ENCODE results near the gene PDE2A.

PDE2A gene

DNA sequence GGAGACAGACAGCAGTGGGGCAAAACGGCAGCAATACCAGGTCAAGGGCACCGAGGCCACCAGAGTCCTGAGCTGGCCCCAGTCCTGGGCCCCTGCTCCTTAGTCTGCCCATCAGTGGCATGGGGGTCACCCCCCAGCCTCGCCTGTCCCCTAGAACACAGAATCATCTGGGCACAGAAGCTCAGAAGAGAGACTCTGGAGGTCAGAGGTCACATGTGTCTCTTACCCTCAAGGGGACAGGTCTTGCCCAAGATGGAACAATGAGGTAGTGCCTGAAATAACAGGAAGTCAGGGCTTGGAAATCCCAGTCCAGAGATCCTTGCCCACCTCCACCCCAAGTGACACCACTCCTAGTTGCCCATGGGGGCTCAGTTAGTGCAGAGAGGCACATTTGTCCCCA, 20.6 kb downstream of the PDE2A start:
- H3K4me3 ChIP-seq (replicated peaks; ENCODE audit: low read depth, low read length) = no peak overlapping the region
- TF ChIP-seq, protein P1, sequence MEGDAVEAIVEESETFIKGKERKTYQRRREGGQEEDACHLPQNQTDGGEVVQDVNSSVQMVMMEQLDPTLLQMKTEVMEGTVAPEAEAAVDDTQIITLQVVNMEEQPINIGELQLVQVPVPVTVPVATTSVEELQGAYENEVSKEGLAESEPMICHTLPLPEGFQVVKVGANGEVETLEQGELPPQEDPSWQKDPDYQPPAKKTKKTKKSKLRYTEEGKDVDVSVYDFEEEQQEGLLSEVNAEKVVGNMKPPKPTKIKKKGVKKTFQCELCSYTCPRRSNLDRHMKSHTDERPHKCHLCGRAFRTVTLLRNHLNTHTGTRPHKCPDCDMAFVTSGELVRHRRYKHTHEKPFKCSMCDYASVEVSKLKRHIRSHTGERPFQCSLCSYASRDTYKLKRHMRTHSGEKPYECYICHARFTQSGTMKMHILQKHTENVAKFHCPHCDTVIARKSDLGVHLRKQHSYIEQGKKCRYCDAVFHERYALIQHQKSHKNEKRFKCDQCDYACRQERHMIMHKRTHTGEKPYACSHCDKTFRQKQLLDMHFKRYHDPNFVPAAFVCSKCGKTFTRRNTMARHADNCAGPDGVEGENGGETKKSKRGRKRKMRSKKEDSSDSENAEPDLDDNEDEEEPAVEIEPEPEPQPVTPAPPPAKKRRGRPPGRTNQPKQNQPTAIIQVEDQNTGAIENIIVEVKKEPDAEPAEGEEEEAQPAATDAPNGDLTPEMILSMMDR (IDR thresholded peaks at IDR 0.05; ENCODE audit: low read length, missing control alignments) = no peak
- DNase-seq (ENCODE audit: low read depth) = no peak

DNA sequence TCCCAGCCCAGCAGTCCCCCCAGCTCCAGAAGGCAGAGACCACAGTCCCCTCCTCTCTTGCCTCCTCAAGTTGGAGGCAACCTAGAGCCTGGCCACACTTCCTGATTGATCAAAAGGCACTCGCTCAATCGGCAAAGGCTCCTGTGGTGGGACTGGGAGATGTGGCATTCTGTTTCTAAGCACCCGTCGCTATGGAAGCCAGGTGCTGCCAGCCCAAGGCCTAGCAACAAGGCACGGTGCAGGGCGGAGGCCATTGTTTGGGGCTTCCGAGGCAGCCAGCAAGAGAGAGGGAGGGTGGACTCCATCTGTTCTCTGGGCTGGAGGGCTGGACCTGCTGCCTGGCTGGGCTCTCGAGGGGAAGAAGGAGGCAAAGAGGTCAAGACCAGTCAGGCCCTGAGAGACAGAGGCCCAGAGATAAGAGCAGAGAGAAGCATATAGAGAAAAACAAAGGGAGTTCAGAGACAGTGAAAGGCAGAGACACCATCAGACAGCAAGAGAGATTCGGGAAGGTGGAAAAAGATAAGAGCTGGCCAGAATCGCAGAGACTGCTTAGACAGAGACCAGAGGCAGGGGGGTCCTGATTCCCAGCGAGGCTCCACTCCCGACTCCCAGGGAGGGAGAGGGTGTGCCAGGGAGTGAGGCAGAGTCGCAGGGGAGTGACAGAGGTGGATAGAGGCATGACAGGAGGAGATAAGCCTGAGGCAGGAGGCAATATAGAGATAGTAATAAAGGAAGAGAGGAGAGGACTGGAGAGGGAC, 21.2 kb downstream of the PDE2A start:
- TF ChIP-seq, protein P1 (IDR thresholded peaks at IDR 0.05; ENCODE audit: low read length, missing control alignments) = no peak
- DNase-seq (ENCODE audit: low read depth) = no peak
- H3K4me3 ChIP-seq (replicated peaks; ENCODE audit: low read depth, low read length) = no peak overlapping the region

DNA sequence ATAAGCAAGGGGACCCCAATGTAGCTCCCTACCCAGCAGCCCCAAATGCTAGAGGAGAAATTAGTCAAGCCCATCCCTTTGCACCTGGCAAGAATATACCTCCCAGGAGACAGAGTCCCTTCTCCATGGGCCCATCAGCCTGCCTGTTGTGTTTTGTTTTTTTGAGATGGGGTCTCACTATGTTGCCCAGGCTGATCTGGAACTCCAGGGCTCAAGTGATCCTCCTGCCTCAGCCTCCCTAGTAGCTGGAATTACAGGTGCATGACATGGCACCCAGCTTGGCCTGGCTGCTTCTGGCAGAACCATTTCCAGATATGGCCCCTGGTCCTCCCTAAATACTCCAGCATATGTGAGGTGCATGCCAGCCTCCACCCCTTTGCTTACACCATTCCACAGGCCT, 22.1 kb downstream of the PDE2A start:
- H3K4me3 ChIP-seq (replicated peaks; ENCODE audit: low read depth, low read length) = no peak overlapping the region
- TF ChIP-seq, protein P1 (IDR thresholded peaks at IDR 0.05; ENCODE audit: low read length, missing control alignments) = no peak
- no peak for DNase-seq (ENCODE audit: low read depth)

DNA sequence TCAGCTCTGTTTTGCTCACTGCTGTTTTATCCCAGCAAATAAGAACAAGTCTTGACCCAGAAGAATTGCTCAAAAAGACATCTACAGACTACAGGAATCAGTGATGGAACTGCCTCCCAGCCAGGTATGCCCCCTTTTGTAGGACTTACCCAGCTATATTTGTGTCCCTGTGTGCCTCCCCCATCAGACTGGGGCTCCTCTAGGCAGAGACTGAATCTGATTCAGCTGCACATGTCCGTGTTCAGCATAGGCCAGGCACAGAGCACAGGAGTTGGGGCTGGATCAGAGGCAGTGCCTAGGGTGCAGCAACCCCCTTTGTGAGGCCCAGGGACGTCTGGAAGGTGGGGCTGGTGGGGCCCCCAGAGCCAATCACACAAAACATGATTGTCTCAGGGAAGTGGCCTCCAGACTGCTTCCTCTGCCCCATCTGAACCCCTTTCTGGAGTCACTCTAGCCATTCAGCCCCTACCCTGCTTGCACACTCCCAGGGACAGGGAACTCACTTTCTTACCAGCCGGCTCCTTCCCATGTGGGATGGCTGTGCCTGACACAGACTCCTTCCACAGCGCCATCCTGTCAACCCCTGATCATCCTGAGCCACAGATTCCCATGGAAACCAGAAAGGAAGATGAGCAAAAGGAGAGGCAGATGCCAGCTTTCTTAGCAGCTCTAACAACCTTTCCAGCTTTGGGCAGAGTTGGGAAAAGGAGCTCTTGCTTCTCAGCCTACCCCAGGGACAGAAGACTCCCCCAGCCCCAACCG, 24.8 kb downstream of the PDE2A start:
- no peak for DNase-seq (ENCODE audit: low read depth)
- H3K4me3 ChIP-seq (replicated peaks; ENCODE audit: low read depth, low read length) = no peak overlapping the region
- TF ChIP-seq, protein P1 (IDR thresholded peaks at IDR 0.05; ENCODE audit: low read length, missing control alignments) = no peak

DNA sequence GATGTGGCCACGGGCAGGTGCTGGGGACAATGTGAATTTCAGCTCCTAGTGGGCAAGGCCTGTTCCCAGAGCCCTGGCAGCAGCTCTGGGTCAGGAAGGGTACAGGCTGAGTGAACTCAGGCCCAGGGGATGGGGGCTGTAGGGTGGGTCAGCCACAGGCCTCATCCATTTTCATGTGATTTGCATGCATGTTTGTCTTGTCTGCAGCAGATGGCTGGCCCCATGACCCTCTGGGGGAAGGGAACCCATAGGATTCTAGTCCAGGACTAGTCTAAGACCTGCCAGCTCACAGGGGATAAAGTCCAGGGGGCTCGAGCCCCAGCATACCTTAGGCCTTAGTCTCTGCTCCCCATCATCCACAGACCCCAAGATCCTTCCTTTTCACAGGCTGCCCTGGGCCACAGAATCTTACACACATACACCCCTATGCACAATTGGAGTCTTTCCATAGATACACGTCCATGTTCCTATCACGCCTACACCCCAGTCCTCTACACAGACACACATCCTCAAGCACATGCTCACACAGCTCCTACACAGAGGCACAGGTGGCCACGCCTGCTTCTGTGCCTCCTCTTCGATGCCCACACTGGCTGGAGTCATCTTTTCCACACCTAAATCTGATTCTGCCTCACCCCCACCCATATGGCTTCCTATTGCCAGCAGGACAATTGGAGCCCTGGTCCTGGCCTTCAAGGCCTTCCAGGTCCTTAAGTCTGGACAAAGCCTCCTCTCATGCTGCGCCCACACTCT, 25.7 kb downstream of the PDE2A start:
- TF ChIP-seq, protein P1 (IDR thresholded peaks at IDR 0.05; ENCODE audit: low read length, missing control alignments) = no peak
- DNase-seq (ENCODE audit: low read depth) = no peak
- no peak overlapping the region for H3K4me3 ChIP-seq (replicated peaks; ENCODE audit: low read depth, low read length)

DNA sequence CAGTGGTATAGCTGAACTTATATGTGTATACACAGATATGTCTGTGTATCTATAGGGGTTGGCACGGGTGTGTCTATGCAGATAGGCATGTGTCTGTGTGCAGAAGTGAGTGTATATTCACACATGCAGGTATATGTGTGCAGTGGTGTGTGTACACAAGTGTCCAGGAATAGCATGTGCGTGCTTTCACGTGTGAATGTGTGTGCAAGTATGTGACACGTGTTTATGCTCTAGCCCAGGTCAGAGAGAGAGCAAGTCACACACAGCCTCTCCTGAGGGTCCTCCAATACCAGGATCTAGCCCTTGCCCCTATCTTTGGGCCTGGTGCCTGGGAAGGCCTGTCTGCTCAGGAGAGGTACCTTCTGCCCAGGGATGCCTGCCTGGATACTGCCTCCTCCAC, 26.3 kb downstream of the PDE2A start:
- DNase-seq (ENCODE audit: low read depth) = no peak
- H3K4me3 ChIP-seq (replicated peaks; ENCODE audit: low read depth, low read length) = no peak overlapping the region
- TF ChIP-seq, protein P1 (IDR thresholded peaks at IDR 0.05; ENCODE audit: low read length, missing control alignments) = no peak

Measured in fibroblast of pulmonary artery (primary cell).